ENCODE measurements around the gene EPC1.
"Not testable (repeated sequence)": the region's sequence is repeated elsewhere in the genome, so short reads cannot be mapped to it uniquely, and the experiment has no call there.

The EPC1 gene

GRCh38 chr10:32367793-32368453 is 21.0 kb upstream of the EPC1 start:
- peak; percentile 62 for DNase-seq

GRCh38 chr10:32366588-32366987 is 19.6 kb upstream of the EPC1 start:
- DNase-seq: no peak

GRCh38 chr10:32366111-32366510 is 19.2 kb upstream of the EPC1 start:
- no peak for DNase-seq

DNA sequence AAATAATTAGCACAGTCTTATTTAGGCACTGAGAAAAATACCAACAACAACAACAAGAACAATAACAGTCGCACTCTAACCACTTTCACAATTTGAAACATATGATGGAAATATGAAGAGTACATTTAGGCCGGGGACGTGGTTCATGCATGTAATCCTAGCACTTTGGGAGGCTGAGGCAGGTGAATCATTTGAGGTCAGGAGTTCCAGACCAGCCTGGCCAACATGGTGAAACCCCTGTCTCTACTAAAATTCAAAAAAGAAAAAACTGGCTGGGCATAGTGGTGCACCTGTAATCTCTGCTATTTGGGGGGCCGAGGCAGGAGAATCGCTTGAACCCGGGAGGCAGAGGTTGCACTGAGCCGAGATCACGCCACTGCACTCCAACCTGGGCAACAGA is 18.4 kb upstream of the EPC1 start:
- not testable (repeated sequence) for DNase-seq

- no peak for DNase-seq
Observed at GRCh38 chr10:32362571-32362970, 15.6 kb upstream of the EPC1 start.

- DNase-seq: no peak
Observed at GRCh38 chr10:32360884-32361283, 13.9 kb upstream of the EPC1 start.

DNA sequence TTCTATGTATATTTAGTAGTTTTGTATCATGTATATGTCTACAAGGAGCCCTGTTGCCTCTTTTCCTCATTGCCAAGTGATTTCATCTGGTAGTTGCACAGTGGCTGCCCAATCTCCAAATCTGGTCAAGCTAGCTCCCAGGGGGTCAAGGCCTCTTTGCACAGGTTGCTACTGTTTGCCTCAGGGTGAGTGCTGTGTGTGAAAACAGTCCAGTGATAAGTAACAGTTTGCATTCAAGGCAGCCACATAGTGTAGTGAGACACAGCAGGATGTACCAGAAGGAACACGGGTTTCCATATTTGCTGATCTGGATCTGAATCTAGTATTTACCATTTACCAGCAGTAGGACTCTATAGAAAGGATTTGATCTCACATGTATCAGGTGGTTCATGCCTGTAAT is 13.3 kb upstream of the EPC1 start:
- DNase-seq: no peak

DNA sequence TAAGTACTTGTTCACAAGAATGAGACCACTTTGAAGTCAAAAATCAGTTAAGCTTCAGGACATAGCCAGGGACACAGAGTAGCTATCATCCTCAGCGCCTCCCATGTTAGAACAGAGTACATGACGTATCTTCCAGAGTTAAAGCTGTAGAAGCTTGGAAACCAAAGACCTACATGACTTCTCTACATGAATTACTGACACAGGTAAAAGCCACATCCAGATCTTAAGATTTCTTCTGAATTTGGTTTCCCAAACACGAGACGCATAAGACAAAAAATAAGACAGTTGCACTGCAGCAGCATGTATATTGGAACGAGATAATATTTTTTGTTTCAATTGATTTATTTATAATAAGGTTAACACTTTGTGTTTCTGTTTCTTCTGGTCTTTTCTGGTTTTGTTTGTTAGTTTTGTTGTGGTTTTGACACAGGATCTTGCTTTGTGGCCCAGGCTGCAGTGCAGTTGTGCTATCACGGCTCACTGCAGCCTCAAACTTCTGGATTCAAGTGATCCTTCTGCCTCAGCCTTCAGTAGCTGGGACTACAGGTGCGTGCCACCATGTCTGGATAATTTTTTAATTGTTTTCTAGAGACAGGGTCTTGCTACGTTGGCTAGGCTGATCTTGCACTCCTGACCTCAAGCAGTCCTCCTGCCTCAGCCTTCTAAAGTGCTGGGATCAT is 10.2 kb upstream of the EPC1 start:
- DNase-seq: no peak

- DNase-seq: not testable (repeated sequence)
Observed at GRCh38 chr10:32354690-32355089, 7.7 kb upstream of the EPC1 start.

GRCh38 chr10:32350811-32351350 is 3.9 kb upstream of the EPC1 start:
- no peak for DNase-seq

DNA sequence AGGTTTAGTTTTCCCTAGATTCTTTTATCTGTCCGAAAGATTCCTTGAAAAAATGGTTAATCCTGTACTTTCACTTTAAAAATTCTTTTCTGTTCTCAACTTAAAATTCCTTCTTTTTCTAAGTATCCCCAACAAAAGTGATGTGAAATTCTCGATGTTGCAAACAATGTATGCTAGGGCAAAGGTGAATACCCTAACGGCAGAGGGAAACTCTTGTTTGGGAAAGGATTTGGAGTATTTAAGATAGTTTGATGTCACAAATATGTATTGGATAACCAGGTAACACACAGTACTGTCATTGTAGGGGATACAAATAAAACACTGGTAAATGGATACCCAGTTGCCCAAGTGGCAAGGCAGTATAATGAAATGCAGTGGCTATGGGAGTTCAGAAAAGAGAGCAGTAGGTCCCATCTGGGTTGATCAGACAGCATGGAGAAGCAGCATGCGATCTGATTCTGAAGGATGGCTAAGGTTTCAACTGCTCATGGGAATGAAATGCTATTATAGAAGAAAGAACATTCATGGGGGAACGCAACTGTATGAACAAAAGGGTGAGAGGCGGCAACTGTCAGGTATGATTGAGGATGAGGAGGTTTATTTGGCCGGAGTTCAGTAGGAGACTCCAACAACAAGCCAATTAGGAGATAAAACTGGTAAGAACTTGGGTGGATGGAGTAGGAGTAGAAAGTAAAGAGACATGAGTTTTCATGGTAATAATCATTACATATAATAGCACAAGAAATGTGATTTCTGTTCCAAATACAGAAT is 3.2 kb upstream of the EPC1 start:
- DNase-seq: no peak

GRCh38 chr10:32349199-32349585 is 2.2 kb upstream of the EPC1 start:
- DNase-seq: no peak

DNA sequence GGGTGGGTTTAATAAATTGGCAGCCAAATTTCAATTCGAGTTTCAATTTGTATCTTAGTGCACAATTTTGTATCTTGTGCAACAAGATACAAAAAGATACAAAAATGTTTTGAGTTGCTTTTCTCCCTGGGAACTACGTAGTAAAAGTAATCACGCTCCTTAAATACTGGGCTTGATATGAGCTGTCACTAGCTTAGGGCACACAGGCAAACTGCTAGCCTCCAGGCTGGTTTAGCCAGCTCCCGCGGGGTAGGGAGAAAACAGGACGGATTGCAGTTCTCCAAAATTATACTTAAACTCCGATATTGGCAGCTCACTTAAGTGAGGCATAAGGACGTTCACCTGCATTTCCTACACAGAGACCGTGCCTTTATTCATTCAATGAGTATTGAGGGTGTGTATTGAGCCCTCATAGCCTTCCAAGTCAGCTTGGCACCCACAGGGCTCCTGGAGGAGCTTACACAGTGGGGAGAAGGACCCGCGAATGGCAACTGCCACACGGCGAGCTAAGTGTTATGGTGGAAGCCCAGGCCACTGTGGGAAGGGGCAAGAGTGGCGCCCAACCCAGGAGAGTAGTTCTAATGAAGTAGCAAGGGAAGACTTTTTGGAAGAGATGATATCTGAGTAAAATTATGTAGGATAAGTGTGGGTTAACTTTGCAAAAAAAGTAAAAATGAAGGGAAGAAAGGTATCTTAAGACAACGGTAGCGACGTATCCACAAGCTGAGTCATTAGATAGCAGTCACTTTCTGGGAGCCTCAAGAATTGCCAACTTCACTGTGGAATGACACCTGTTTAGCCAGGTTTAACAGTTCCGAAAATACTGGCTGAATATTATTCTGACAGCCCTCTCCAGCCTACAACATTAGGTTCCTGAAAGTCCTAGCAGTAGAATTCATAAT is 1.6 kb upstream of the EPC1 start:
- DNase-seq: no peak

DNA sequence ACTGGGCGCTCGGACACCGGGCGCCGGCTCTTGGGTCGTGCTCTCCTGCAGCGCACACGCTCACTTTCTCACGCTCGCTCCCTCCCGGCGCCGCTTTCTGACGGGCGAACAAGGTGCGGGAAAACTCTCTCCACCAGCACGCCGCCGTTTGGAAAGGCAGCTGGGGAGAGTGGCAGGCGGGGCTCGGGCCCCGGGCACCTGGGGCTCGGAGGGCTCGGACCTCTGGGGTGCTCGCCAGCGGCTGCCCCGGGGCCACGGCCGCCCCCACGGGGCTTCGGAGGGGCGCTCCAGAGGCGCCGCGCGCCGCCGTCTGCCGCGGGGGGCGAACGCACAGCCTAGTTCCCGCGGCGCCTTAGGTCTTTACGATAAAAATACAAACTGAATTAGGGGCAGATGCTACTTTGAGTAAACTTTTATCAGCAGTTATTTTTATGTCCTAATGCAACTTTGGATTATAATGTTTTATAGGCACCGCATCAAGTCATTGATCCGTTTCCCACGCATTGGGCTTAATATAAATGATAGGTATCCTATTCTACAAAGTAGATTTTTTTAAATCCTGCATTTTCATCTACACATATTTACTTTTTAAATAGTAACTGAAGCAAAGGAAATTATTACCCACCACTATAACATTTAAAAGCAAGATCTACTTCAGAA is 535 bp upstream of the EPC1 start:
- no peak for DNase-seq

DNA sequence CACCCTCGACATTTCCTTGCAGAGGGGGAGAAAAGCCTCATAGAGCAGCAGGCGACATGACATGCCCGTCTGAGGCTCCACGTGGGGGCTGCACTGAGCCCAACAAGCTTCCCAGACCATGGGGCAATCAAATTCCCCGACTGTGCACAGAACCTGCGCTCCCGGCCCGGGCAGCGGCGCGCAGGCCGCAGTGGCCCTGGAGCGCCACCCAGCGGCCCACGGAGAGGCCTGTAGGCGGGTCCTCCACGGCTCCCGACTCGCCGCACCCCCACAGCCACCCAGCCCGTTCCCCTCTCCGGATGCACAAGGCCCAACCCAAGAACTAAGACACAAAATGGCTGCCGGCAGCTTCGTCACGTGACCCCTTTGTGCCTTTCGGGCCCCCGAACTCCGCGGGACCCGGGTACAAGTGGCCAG is 816 bp downstream of the EPC1 start:
- DNase-seq: peak; percentile 96

GRCh38 chr10:32341596-32341995 is 5.4 kb downstream of the EPC1 start:
- DNase-seq: no peak

GRCh38 chr10:32340596-32341180 is 6.3 kb downstream of the EPC1 start:
- no peak for DNase-seq

GRCh38 chr10:32338262-32338661 is 8.7 kb downstream of the EPC1 start:
- peak; percentile 24 for DNase-seq

DNA sequence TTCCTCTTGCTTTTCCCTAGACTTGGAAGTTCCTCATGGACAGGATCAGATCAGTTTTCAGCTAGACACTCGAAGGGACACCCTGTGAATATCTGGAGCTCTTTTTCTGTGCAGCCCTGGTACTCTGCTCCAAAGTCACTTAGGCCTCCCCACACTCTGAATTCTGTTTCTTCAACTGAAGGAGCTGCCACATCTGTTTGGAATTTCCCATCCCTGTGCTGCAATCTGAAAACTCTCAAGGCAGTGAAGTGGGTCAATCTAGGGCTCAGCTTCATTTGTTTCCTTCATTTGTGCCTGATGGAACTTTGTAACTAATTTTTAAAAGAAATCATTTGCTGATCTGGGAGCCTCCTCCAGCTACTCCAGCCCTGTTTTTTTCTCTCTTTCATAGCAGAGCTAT is 9.6 kb downstream of the EPC1 start:
- DNase-seq: no peak

GRCh38 chr10:32333849-32334248 is 13.1 kb downstream of the EPC1 start:
- DNase-seq: no peak

DNA sequence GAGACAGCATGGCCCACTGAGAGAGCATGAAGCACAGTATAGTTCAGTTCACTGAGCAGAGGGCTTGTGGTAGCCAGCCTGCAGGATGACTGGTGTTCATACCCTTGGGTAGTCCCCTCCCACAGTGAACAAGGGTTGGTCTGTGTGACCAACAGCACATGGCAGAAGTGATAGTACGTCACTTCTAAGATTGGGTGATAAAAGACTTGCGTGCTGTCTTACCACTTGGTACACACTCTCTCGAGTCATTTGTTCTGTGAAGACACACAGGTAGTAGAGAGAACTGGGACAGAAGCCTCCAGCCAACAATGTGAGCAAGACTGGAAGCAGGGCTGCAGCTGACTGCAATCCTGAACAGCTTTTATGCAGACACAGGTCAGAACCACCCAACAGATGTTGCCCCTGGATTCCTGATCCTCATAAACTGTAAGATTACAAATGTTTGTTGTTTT is 14.6 kb downstream of the EPC1 start:
- no peak for DNase-seq

GRCh38 chr10:32331606-32332005 is 15.4 kb downstream of the EPC1 start:
- DNase-seq: no peak
